Kidney epithelial cell (primary cell): ENCODE data around the gene RAPGEF4. TPM values are rescaled to one million over a fixed set of nuclear protein-coding genes. Genes with fewer than 3 reads are reported as not detected.

Source experiments
- DNase-seq: peaks from one replicate; pipeline ENCODE4 v3.0.0-alpha.2; 2010; ENCODE audit warnings: low read depth
- H3K27me3 ChIP-seq: 2 replicates; pipeline ENCODE4 v1.6.0; 2011; ENCODE audit warnings: low read length; ENCODE audit not compliant: control insufficient read depth, insufficient read depth
- H3K36me3 ChIP-seq: 2 replicates; pipeline ENCODE4 v1.5.1; 2011; ENCODE audit warnings: low read length; ENCODE audit not compliant: control insufficient read depth, insufficient read depth
- H3K4me3 ChIP-seq: 2 replicates; pipeline ENCODE4 v1.5.1; 2011; ENCODE audit warnings: low read depth, mild to moderate bottlenecking, control low read depth, low read length
- total RNA-seq: library from RNA; depleted of rRNA; stranded (reverse); fragments of >200 nt; gene quantifications from 2 replicates; pipeline ENCODE4 v1.2.3, GENCODE V29; 2015
- TF ChIP-seq, protein P1 (sequence below): IDR thresholded peaks from 2 replicates; pipeline ENCODE4 v1.5.1; 2011; ENCODE audit warnings: mild to moderate bottlenecking, moderate library complexity, low read length, control low read depth, inconsistent platforms; ENCODE audit not compliant: insufficient read depth, poor library complexity, severe bottlenecking

RAPGEF4 gene
- total RNA-seq, 1 donor from 2014 or later: 0.71 TPM

DNA sequence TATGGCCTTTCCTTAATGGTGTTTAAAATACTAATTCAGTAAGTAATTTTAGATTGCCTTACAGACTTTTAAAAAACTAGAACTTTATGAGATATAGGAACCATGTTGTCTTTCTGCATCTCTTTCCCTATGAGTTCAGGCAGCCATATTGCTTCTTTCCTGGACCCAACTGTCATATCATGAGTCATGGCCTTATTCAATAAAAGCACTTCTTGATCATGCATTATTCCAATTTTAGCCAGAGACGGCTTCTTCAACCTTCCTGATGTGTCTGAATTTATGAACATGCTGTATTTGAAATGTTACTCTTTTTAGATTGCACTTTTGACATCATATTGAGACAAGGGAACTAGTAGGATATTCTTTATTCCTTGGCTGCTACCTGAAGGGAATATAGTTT is 274.6 kb downstream of the RAPGEF4 start:
- H3K36me3 ChIP-seq: no peaks in the 10 kb centered on the region
- TF ChIP-seq, protein P1, sequence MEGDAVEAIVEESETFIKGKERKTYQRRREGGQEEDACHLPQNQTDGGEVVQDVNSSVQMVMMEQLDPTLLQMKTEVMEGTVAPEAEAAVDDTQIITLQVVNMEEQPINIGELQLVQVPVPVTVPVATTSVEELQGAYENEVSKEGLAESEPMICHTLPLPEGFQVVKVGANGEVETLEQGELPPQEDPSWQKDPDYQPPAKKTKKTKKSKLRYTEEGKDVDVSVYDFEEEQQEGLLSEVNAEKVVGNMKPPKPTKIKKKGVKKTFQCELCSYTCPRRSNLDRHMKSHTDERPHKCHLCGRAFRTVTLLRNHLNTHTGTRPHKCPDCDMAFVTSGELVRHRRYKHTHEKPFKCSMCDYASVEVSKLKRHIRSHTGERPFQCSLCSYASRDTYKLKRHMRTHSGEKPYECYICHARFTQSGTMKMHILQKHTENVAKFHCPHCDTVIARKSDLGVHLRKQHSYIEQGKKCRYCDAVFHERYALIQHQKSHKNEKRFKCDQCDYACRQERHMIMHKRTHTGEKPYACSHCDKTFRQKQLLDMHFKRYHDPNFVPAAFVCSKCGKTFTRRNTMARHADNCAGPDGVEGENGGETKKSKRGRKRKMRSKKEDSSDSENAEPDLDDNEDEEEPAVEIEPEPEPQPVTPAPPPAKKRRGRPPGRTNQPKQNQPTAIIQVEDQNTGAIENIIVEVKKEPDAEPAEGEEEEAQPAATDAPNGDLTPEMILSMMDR: no peak
- DNase-seq: no peak
- H3K27me3 ChIP-seq: no peaks in the 10 kb centered on the region
- H3K4me3 ChIP-seq: no peak overlapping the region

- Histone ChIP-seq H3K27me3 (no peaks in the 10 kb centered on the region), H3K4me3 (no peak overlapping the region), H3K36me3 (no peaks in the 10 kb centered on the region)
- no peak for DNase-seq
- TF ChIP-seq, protein P1: no peak
Measured at GRCh38 chr2:173016451-173016850, 280.8 kb downstream of the RAPGEF4 start.

- TF ChIP-seq, protein P1: no peak
Measured at GRCh38 chr2:173017646-173018420, 282.2 kb downstream of the RAPGEF4 start.

GRCh38 chr2:173019755-173020154 is 284.1 kb downstream of the RAPGEF4 start:
- no peak for DNase-seq
- no peaks in the 10 kb centered on the region for H3K27me3 ChIP-seq

More at GRCh38 chr2:173017646-173018420, 282.2 kb downstream of the RAPGEF4 start:
- no peak for DNase-seq
- Histone ChIP-seq H3K4me3 (no peak overlapping the region), H3K36me3 (no peaks in the 10 kb centered on the region), H3K27me3 (no peaks in the 10 kb centered on the region)

DNA sequence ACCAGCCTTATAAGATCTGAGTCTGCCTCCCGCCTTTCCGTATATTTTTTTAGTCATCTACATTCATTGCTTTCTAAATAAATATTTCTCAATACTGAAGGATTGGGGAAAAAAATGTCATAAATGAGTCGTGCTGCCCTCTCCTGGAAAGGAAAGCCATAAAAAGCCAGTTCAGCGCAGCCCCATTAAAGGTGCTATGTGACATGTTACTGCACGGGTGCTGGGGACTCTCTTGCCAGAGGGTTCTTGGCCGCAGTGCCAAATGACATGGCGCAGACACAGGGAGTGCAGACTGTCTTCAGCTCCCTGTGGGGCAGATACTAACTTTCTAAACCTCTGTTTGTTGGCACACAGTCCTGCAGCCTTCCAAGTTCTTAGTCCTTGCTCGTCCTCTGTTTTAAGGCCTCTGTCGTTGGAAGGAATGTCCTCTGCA is 286.3 kb downstream of the RAPGEF4 start:
- no peaks in the 10 kb centered on the region for H3K36me3 ChIP-seq
- H3K4me3 ChIP-seq: no peak overlapping the region
- no peaks in the 10 kb centered on the region for H3K27me3 ChIP-seq
- TF ChIP-seq, protein P1: peak; percentile 27
- DNase-seq: no peak

More at GRCh38 chr2:173019755-173020154, 284.1 kb downstream of the RAPGEF4 start:
- Histone ChIP-seq H3K36me3 (no peaks in the 10 kb centered on the region), H3K4me3 (no peak overlapping the region)
- TF ChIP-seq, protein P1: no peak

DNA sequence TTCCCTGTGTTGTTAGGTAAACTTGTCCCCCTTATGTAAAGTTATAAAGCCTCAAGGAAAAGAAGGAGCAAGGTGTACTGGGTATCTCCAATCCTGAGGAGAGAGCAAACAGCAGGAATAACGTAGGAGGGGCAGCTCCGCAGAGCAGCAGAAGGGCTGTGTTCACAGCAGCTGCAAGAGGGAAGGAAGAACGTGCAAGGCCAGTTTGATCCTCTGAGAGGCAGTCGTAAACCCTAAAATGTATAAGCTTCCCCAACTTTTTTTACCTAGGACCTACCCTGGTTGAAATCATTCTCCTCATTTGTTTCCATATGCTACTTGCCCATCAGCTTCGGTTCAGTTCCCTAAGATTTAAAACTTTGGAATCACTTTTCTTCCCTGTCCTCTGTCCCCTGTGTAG is 288.1 kb downstream of the RAPGEF4 start:
- DNase-seq: no peak
- TF ChIP-seq, protein P1: no peak
- H3K27me3 ChIP-seq: no peaks in the 10 kb centered on the region
- no peaks in the 10 kb centered on the region for H3K36me3 ChIP-seq
- no peak overlapping the region for H3K4me3 ChIP-seq
